Esophagus muscularis mucosa (tissue), 4 donors: Measurements from ENCODE around the gene SIGLEC5.

ENCODE experiments used
- EP300 ChIP-seq: sonication (generic); formaldehyde crosslinking; IDR thresholded peaks from one replicate; pipeline ENCODE4 v1.6.1; 2017; ENCODE audit warnings: antibody characterized with exemption
- POLR2A ChIP-seq: fragments of 450-650 bp; IDR thresholded peaks from one replicate; pipeline ENCODE4 v1.6.1; 2017; ENCODE audit warnings: antibody characterized with exemption, moderate library complexity, mild to moderate bottlenecking, low read depth
- POLR2AphosphoS5 ChIP-seq, 2 donors: sonication (generic); formaldehyde crosslinking; IDR thresholded peaks; one replicate each; pipeline ENCODE4 v1.6.1; 2017; ENCODE audit warnings: antibody characterized with exemption in 2 of 2
- TF ChIP-seq, protein P1 (sequence below), 3 experiments: fragments of 200-600 bp in 2 of 3; fragments of 450-650 bp in 1 of 3; sonication (generic) in 2 of 3; IDR thresholded peaks; one replicate each; pipeline ENCODE4 v1.5.1; 2017 to 2019; ENCODE audit warnings: antibody characterized with exemption in 3 of 3, mild to moderate bottlenecking in 2 of 3, moderate library complexity in 1 of 3

- TF ChIP-seq, protein P1, sequence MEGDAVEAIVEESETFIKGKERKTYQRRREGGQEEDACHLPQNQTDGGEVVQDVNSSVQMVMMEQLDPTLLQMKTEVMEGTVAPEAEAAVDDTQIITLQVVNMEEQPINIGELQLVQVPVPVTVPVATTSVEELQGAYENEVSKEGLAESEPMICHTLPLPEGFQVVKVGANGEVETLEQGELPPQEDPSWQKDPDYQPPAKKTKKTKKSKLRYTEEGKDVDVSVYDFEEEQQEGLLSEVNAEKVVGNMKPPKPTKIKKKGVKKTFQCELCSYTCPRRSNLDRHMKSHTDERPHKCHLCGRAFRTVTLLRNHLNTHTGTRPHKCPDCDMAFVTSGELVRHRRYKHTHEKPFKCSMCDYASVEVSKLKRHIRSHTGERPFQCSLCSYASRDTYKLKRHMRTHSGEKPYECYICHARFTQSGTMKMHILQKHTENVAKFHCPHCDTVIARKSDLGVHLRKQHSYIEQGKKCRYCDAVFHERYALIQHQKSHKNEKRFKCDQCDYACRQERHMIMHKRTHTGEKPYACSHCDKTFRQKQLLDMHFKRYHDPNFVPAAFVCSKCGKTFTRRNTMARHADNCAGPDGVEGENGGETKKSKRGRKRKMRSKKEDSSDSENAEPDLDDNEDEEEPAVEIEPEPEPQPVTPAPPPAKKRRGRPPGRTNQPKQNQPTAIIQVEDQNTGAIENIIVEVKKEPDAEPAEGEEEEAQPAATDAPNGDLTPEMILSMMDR (IDR thresholded peaks at IDR 0.05): no peak
- TF ChIP-seq POLR2AphosphoS5 (IDR thresholded peaks at IDR 0.05) (no peak), POLR2A (no peak), EP300 (no peak)
Measured at GRCh38 chr19:51568456-51568855, 61.7 kb downstream of the SIGLEC5 start.
